Epithelial cell of prostate (primary cell): ENCODE measurements around the gene SMIM45.
"Not testable (repeated sequence)": the region's sequence is repeated elsewhere in the genome, so short reads cannot be mapped to it uniquely, and the experiment has no call there.

Experiments
- DNase-seq: peaks from one replicate; pipeline ENCODE4 v3.0.0-alpha.2; 2011; ENCODE audit warnings: low read depth, low spot score
- H3K27ac ChIP-seq: fragments of 450-650 bp; 2 replicates; pipeline ENCODE4 v1.5.1; 2017; ENCODE audit warnings: mild to moderate bottlenecking

SMIM45 gene

GRCh38 chr22:41933411-41934177 lies 18.4 kb upstream of the SMIM45 start:
- DNase-seq: no peak
- no peak overlapping the region for H3K27ac ChIP-seq

- H3K27ac ChIP-seq: no peak overlapping the region
- DNase-seq: no peak
Measured at GRCh38 chr22:41934284-41935014, 17.5 kb upstream of the SMIM45 start.

- no peak overlapping the region for H3K27ac ChIP-seq
Measured at GRCh38 chr22:41935015-41935351, 17.0 kb upstream of the SMIM45 start.

GRCh38 chr22:41935509-41935908 lies 16.4 kb upstream of the SMIM45 start:
- no peak for DNase-seq
- H3K27ac ChIP-seq: no peak overlapping the region

More at GRCh38 chr22:41935015-41935351, 17.0 kb upstream of the SMIM45 start:
- no peak for DNase-seq

GRCh38 chr22:41936894-41937169 lies 15.1 kb upstream of the SMIM45 start:
- DNase-seq: no peak
- H3K27ac ChIP-seq: no peak overlapping the region

GRCh38 chr22:41939981-41940831 lies 11.7 kb upstream of the SMIM45 start:
- H3K27ac ChIP-seq: peak overlapping the region; percentile 72
- DNase-seq: peak; percentile 22

GRCh38 chr22:41940832-41941765 lies 10.9 kb upstream of the SMIM45 start:
- peak overlapping the region; percentile 72 for H3K27ac ChIP-seq
- peak; percentile 72 for DNase-seq

- peak overlapping the region; percentile 18 for H3K27ac ChIP-seq
- peak; percentile 16 for DNase-seq
Measured at GRCh38 chr22:41943661-41944209, 8.2 kb upstream of the SMIM45 start.

GRCh38 chr22:41946629-41947423 lies 5.1 kb upstream of the SMIM45 start, which contains the start of gene CENPM:
Gene CENPM, minus strand, starts transcription at chr22:41947152. Its CDS starts 76 bp downstream, at chr22:41947076.
- DNase-seq: peak; percentile 64
- H3K27ac ChIP-seq: no peak within 1 kb of the TSS

GRCh38 chr22:41947424-41948080 lies 4.4 kb upstream of the SMIM45 start:
- DNase-seq: no peak
- H3K27ac ChIP-seq: no peak overlapping the region

- no peak for DNase-seq
- H3K27ac ChIP-seq: no peak overlapping the region
Measured at GRCh38 chr22:41948142-41948541, 3.8 kb upstream of the SMIM45 start.

- DNase-seq: not testable (repeated sequence)
Measured at GRCh38 chr22:41948928-41949296, 3.0 kb upstream of the SMIM45 start.

GRCh38 chr22:41949297-41949965 lies 2.5 kb upstream of the SMIM45 start:
- DNase-seq: no peak
- no peak overlapping the region for H3K27ac ChIP-seq

More at GRCh38 chr22:41948928-41949296, 3.0 kb upstream of the SMIM45 start:
- not testable (repeated sequence) for H3K27ac ChIP-seq

GRCh38 chr22:41952713-41953112 lies 763 bp downstream of the SMIM45 start:
- H3K27ac ChIP-seq: no peak overlapping the region
- DNase-seq: no peak

- H3K27ac ChIP-seq: no peak overlapping the region
- DNase-seq: no peak
Measured at GRCh38 chr22:41957941-41958556, 6.1 kb downstream of the SMIM45 start.

GRCh38 chr22:41963453-41964111 lies 11.6 kb downstream of the SMIM45 start:
- no peak overlapping the region for H3K27ac ChIP-seq
- no peak for DNase-seq

- no peak overlapping the region for H3K27ac ChIP-seq
- DNase-seq: no peak
Measured at GRCh38 chr22:41964112-41964491, 12.2 kb downstream of the SMIM45 start.
